Trophoblast cell (in vitro differentiated cells and primary cell): ENCODE results near the gene RHO. TPM values are rescaled to one million over a fixed set of nuclear protein-coding genes. Genes with fewer than 3 reads are reported as not detected.
"Not testable (repeated sequence)": the region's sequence is repeated elsewhere in the genome, so short reads cannot be mapped to it uniquely, and the experiment has no call there.

Experiments
- DNase-seq, 2 donors: peaks; one replicate each; pipeline ENCODE4 v3.0.0-alpha.2; 2016
- H2AFZ ChIP-seq: 2 replicates; pipeline ENCODE4 v1.6.1; 2013; ENCODE audit warnings: low read length, moderate library complexity, mild to moderate bottlenecking; ENCODE audit not compliant: insufficient read depth, poor library complexity
- H2AK5ac ChIP-seq: 2 replicates; pipeline ENCODE4 v1.6.1; 2013; ENCODE audit warnings: mild to moderate bottlenecking, low read length
- H2BK120ac ChIP-seq: 2 replicates; pipeline ENCODE4 v1.6.1; 2013; ENCODE audit warnings: low read length, mild to moderate bottlenecking, moderate library complexity; ENCODE audit not compliant: insufficient read depth, poor library complexity
- H2BK12ac ChIP-seq: 2 replicates; pipeline ENCODE4 v1.6.1; 2013; ENCODE audit warnings: mild to moderate bottlenecking, low read length, moderate library complexity
- H2BK5ac ChIP-seq: 2 replicates; pipeline ENCODE4 v1.6.1; 2013; ENCODE audit warnings: low read length, low read depth, moderate library complexity, mild to moderate bottlenecking; ENCODE audit not compliant: poor library complexity
- H3K14ac ChIP-seq: 2 replicates; pipeline ENCODE4 v1.6.1; 2013; ENCODE audit warnings: mild to moderate bottlenecking, low read length
- H3K18ac ChIP-seq: 2 replicates; pipeline ENCODE4 v1.6.1; 2013; ENCODE audit warnings: mild to moderate bottlenecking, low read length
- H3K23ac ChIP-seq: 2 replicates; pipeline ENCODE4 v1.6.1; 2013; ENCODE audit warnings: low read length
- H3K27ac ChIP-seq: 2 replicates; pipeline ENCODE4 v1.5.1; 2013; ENCODE audit warnings: low read depth, mild to moderate bottlenecking, inconsistent platforms, low read length, moderate library complexity
- H3K27me3 ChIP-seq: 2 replicates; pipeline ENCODE4 v1.6.1; 2013; ENCODE audit warnings: inconsistent platforms, mild to moderate bottlenecking, low read length, moderate library complexity; ENCODE audit not compliant: insufficient read depth
- H3K36me3 ChIP-seq, 2 experiments: 1 replicate in 1 of 2; 2 replicates in 1 of 2; pipeline ENCODE4 v1.6.1; 2013; ENCODE audit warnings: low read length in 2 of 2, mild to moderate bottlenecking in 2 of 2, moderate library complexity in 1 of 2; ENCODE audit not compliant: insufficient read depth in 2 of 2, control insufficient read depth in 1 of 2
- H3K4ac ChIP-seq: 2 replicates; pipeline ENCODE4 v1.6.1; 2013; ENCODE audit warnings: low read depth, mild to moderate bottlenecking, low read length, moderate library complexity
- H3K4me1 ChIP-seq, 2 experiments: 1 replicate in 1 of 2; 2 replicates in 1 of 2; pipeline ENCODE4 v1.6.1; 2013; ENCODE audit warnings: low read length in 2 of 2, mild to moderate bottlenecking in 2 of 2, moderate library complexity in 1 of 2; ENCODE audit not compliant: insufficient read depth in 2 of 2, control insufficient read depth in 1 of 2
- H3K4me2 ChIP-seq: 2 replicates; pipeline ENCODE4 v1.6.1; 2013; ENCODE audit warnings: inconsistent platforms, mild to moderate bottlenecking, low read length, moderate library complexity
- H3K4me3 ChIP-seq: 2 replicates; pipeline ENCODE4 v1.5.1; 2013; ENCODE audit warnings: mild to moderate bottlenecking, low read depth, low read length, inconsistent platforms
- H3K79me1 ChIP-seq: one replicate; pipeline ENCODE4 v1.6.1; 2013; ENCODE audit warnings: low read length
- H3K79me2 ChIP-seq: 2 replicates; pipeline ENCODE4 v1.6.1; 2013; ENCODE audit warnings: low read length, mild to moderate bottlenecking; ENCODE audit not compliant: control insufficient read depth, insufficient read depth, poor library complexity
- H3K9ac ChIP-seq: 2 replicates; pipeline ENCODE4 v1.6.1; 2013; ENCODE audit warnings: mild to moderate bottlenecking, low read length
- H3K9me3 ChIP-seq: 2 replicates; pipeline ENCODE4 v1.6.1; 2013; ENCODE audit warnings: low read depth, mild to moderate bottlenecking, control low read depth, inconsistent platforms, low read length; ENCODE audit not compliant: insufficient read depth
- H4K12ac ChIP-seq: 2 replicates; pipeline ENCODE4 v1.6.1; 2013; ENCODE audit warnings: low read depth, mild to moderate bottlenecking, low read length, moderate library complexity
- H4K8ac ChIP-seq: 2 replicates; pipeline ENCODE4 v1.6.1; 2013; ENCODE audit warnings: low read depth, mild to moderate bottlenecking, low read length, moderate library complexity
- H4K91ac ChIP-seq: one replicate; pipeline ENCODE4 v1.6.1; 2013; ENCODE audit warnings: low read depth, mild to moderate bottlenecking, low read length, moderate library complexity
- WGBS: extraction: QIAGEN DNeasy Blood & Tissue Kit; methylation state at CpG from one replicate; pipeline ENCODE4 v1.1.7; 2013; ENCODE audit warnings: missing lambda C conversion rate; ENCODE audit not compliant: insufficient read length, insufficient coverage; ENCODE audit errors: extremely low coverage; 5-methylcytosine and 5-hydroxymethylcytosine counted together
- polyA plus RNA-seq: library from polyadenylated mRNA; stranded (reverse); fragments of 200-250 nt; gene quantifications from 2 replicates; pipeline ENCODE4 v1.2.3, GENCODE V29; 2013

RHO gene
- 0.01 TPM in 1 of 2 replicates, not detected in the other for polyA plus RNA-seq

DNA sequence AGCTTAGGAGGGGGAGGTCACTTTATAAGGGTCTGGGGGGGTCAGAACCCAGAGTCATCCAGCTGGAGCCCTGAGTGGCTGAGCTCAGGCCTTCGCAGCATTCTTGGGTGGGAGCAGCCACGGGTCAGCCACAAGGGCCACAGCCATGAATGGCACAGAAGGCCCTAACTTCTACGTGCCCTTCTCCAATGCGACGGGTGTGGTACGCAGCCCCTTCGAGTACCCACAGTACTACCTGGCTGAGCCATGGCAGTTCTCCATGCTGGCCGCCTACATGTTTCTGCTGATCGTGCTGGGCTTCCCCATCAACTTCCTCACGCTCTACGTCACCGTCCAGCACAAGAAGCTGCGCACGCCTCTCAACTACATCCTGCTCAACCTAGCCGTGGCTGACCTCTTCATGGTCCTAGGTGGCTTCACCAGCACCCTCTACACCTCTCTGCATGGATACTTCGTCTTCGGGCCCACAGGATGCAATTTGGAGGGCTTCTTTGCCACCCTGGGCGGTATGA, at the start of gene RHO:
Gene RHO (plus strand): TSS at position 51 of the 512 bp plus-strand sequence. CDS start 95 bp downstream, at position 146.
- no peak within 1 kb of the TSS for H2BK120ac ChIP-seq
- no peak within 1 kb of the TSS for H3K9ac ChIP-seq
- H3K18ac ChIP-seq = no peak within 1 kb of the TSS
- no peak within 1 kb of the TSS for H2AK5ac ChIP-seq
- peaks cover 3% of the 10 kb centered on the region for H3K9me3 ChIP-seq
- no peak within 1 kb of the TSS for H3K4me2 ChIP-seq
- no peak within 1 kb of the TSS for H4K12ac ChIP-seq
- no peaks in the 10 kb centered on the region for H3K36me3 ChIP-seq
- no CpG with 5 or more reads among the region's 18 CpGs for WGBS
- H2AFZ ChIP-seq = no peak within 1 kb of the TSS
- no peak for DNase-seq
- H3K27me3 ChIP-seq = no peaks in the 10 kb centered on the region
- H3K27ac ChIP-seq = no peak within 1 kb of the TSS
- no peaks in the 10 kb centered on the region for H3K79me2 ChIP-seq
- H3K4me3 ChIP-seq = no peak within 1 kb of the TSS
- H3K23ac ChIP-seq = no peak within 1 kb of the TSS
- H3K79me1 ChIP-seq = peaks cover 7% of the 10 kb centered on the region
- no peak within 1 kb of the TSS for H2BK5ac ChIP-seq
- H3K4me1 ChIP-seq = peaks cover 8 to 11% of the 10 kb centered on the region in 2 experiments
- H3K4ac ChIP-seq = no peak within 1 kb of the TSS
- H2BK12ac ChIP-seq = no peak within 1 kb of the TSS
- no peak within 1 kb of the TSS for H4K8ac ChIP-seq
- H4K91ac ChIP-seq = no peak within 1 kb of the TSS
- no peak within 1 kb of the TSS for H3K14ac ChIP-seq

DNA sequence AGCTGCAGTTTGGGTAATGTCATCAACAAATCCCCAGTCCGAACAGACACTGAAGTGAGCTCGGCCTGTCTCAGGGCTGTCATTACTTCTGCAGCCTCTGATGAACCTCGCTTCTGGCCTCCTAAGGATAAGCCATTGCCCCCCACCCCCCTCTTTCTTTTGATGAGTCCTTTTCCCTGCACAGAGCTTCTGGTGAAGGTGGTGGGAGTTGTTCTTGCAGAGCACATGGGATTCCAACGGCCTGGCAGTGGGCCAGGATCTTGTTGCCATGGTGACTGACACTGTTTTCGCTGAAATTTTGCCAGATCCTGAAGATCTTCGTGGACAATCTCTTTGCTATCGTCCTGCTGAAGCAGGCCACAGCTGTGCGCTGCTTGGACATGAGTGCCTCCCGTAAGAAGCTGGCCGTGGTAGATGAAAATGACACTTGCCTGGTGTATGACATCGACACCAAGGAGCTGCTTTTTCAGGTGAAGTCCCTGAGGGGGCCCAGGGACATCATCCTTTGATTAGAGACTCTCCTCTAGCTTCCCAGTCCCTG, 47.1 kb upstream of the RHO start:
- not testable (repeated sequence) for H2AK5ac ChIP-seq, H3K79me2 ChIP-seq, H2AFZ ChIP-seq, H4K91ac ChIP-seq, H2BK5ac ChIP-seq, H3K4me3 ChIP-seq, H4K8ac ChIP-seq, H3K27ac ChIP-seq, H3K18ac ChIP-seq, H3K23ac ChIP-seq, H3K9ac ChIP-seq, H2BK12ac ChIP-seq, H3K27me3 ChIP-seq, H3K4ac ChIP-seq, H3K4me2 ChIP-seq, DNase-seq, H3K9me3 ChIP-seq, H2BK120ac ChIP-seq, H4K12ac ChIP-seq, H3K14ac ChIP-seq
- WGBS = no CpG with 5 or more reads among the region's 11 CpGs
- Histone ChIP-seq H3K36me3 (peaks cover 18 to 26% of the 10 kb centered on the region in 2 experiments), H3K79me1 (peaks cover 22% of the 10 kb centered on the region), H3K4me1 (peaks cover 23 to 32% of the 10 kb centered on the region in 2 experiments)

DNA sequence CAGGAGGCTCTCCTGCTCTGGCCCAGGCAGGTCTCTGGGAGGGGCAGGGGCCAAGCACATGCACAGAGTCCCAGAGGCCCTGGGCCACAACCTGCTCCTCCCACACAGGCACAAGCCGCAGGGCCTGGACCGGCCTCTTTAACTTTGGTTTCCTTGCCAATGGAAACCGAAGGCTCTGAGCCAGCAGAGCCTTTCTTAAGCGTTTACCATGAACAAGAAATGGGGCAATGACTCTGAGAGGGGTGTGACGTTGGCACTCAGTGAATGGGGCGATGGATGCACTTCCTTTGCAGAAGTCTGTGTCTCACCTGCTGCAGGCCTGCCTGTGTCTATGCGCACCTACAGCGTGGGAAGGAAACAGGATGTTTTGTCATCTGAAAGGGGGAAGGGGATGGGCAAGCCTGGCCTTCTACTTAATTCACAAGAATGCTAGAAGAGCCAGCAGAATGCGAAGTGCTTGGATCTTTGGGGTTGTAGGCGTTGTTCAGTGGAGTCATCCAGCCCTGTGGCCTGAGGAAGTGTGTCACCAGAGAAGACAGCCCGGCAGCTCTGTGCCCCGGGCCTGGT, 46.6 kb upstream of the RHO start:
- H3K27me3 ChIP-seq = no peaks in the 10 kb centered on the region
- H3K9ac ChIP-seq = no peak overlapping the region
- WGBS = no CpG with 5 or more reads among the region's 12 CpGs
- peak overlapping the region; percentile 33 for H3K27ac ChIP-seq
- no peak overlapping the region for H4K12ac ChIP-seq
- H4K91ac ChIP-seq = no peak overlapping the region
- H3K4me2 ChIP-seq = no peak overlapping the region
- no peak overlapping the region for H2BK12ac ChIP-seq
- H2BK5ac ChIP-seq = no peak overlapping the region
- no peak overlapping the region for H3K14ac ChIP-seq
- peaks cover 8% of the 10 kb centered on the region for H3K79me2 ChIP-seq
- DNase-seq = no peak
- no peak overlapping the region for H3K4ac ChIP-seq
- peaks cover 27 to 36% of the 10 kb centered on the region in 2 experiments for H3K4me1 ChIP-seq
- H3K18ac ChIP-seq = peak overlapping the region; percentile 25
- no peak overlapping the region for H3K23ac ChIP-seq
- no peak overlapping the region for H2AFZ ChIP-seq
- peaks cover 27% of the 10 kb centered on the region for H3K79me1 ChIP-seq
- H2AK5ac ChIP-seq = no peak overlapping the region
- no peak overlapping the region for H4K8ac ChIP-seq
- H3K9me3 ChIP-seq = no peaks in the 10 kb centered on the region
- peak overlapping the region; percentile 5 for H2BK120ac ChIP-seq
- peaks cover 14 to 22% of the 10 kb centered on the region in 2 experiments for H3K36me3 ChIP-seq
- H3K4me3 ChIP-seq = no peak overlapping the region

DNA sequence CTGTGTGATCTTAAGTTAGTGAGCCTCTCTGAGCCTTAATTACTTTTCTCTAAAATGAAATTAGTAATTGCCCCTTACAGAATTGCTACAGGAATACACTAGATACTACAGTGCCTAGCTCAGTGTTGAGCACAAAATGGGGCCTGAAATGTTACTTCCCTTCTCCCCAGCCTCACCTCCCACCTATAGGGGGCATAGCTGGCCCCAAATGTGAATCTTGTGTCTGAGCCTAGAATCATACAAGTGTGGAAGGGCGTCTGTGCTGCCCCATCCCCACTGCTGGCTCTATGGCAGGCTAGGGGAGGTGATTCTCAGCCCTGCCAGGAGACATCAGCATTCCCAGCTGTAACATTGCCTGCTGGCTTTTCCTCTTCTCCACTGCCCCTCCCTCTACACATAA, 45.7 kb upstream of the RHO start:
- Histone ChIP-seq H2BK12ac (peak overlapping the region; percentile 37), H3K36me3 (peaks cover 14 to 22% of the 10 kb centered on the region in 2 experiments), H3K9ac (no peak overlapping the region), H3K79me2 (peaks cover 11% of the 10 kb centered on the region), H3K4me2 (no peak overlapping the region), H4K8ac (no peak overlapping the region), H2AFZ (no peak overlapping the region), H4K12ac (no peak overlapping the region), H3K4ac (no peak overlapping the region), H3K27ac (no peak overlapping the region), H2BK120ac (peak overlapping the region; percentile 35), H3K4me1 (peaks cover 35 to 45% of the 10 kb centered on the region in 2 experiments), H2BK5ac (no peak overlapping the region), H2AK5ac (no peak overlapping the region), H3K4me3 (no peak overlapping the region), H3K27me3 (no peaks in the 10 kb centered on the region), H4K91ac (no peak overlapping the region), H3K18ac (no peak overlapping the region), H3K9me3 (no peaks in the 10 kb centered on the region), H3K79me1 (peaks cover 36% of the 10 kb centered on the region), H3K14ac (peak overlapping the region; percentile 29), H3K23ac (no peak overlapping the region)
- WGBS = no CpG with 5 or more reads among the region's 1 CpG
- DNase-seq = no peak
